ENCODE measurements around the gene LATS2.

The LATS2 gene

GRCh38 chr13:20998649-20999415 is 62.6 kb downstream of the LATS2 start:
- DNase-seq (ENCODE audit: extremely low spot score, insufficient read length, low read depth): no peak
- FAIRE-seq: no peak

- no peak for DNase-seq (ENCODE audit: extremely low spot score, insufficient read length, low read depth)
- no peak for FAIRE-seq
Observed at GRCh38 chr13:20997301-20998161, 63.9 kb downstream of the LATS2 start.

- FAIRE-seq (no peak), DNase-seq (ENCODE audit: extremely low spot score, insufficient read length, low read depth) (no peak)
Observed at GRCh38 chr13:20995245-20995838, 66.0 kb downstream of the LATS2 start.

DNA sequence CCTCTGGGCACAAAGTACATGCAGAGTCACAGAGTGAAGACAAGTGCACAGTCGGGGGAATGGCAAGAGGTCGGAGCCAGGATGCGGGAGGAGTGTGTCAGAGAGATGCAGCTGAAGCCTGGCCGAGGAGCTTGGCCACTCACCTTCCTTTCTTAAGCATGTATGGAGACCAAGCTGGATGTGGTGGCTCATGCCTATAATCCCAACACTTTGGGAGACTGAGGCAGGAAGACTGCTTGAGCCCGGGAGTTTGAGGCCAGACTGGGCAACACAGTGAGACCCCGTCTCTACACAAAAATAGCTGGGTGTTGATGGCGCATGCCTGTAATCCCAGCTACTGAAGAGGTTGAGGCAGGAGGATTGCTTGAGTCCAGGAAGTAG is 67.0 kb downstream of the LATS2 start:
- DNase-seq (ENCODE audit: extremely low spot score, insufficient read length, low read depth): no peak
- FAIRE-seq: no peak

- DNase-seq (ENCODE audit: extremely low spot score, insufficient read length, low read depth) (no peak), FAIRE-seq (no peak)
Observed at GRCh38 chr13:20993661-20994440, 67.5 kb downstream of the LATS2 start.

GRCh38 chr13:20993211-20993610 is 68.2 kb downstream of the LATS2 start:
- no peak for FAIRE-seq
- no peak for DNase-seq (ENCODE audit: extremely low spot score, insufficient read length, low read depth)

DNA sequence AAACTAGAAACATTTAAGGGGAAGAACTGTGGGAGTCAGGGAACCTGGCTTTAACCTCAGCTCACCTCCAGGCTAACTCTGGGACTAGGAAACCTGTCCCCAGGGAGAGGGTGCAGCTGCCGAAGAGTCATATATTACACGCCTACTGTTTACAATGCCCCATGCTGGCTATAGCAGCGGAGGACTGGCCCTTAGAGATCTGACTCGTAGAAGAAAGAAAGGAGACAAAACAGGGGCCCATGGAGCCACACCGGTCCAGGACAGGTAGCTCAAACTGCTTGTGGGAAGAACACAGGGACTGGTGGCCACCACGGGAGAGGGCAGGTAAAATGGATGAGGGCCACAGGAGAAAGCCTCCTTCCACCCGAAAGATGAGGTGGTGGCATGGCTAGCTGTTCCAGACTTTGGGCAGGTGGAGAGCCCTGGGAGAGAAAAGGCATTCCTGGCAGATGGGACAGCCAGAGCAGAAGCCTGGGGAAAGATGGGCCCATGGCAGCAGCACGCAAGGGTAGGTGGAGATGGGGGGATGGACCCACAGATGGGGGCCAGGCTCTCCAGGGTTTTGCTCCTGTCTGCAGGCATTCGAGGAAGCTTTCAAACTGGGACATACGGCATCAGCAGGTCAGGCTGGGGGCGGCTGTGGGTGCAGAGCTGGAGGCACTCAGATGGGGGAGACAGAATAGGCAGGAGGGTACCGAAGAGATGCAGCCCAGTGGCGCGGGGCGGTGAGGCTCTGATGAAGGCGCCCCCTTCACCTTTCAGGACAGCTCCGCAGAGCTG is 69.5 kb downstream of the LATS2 start:
- no peak for DNase-seq (ENCODE audit: extremely low spot score, insufficient read length, low read depth)
- no peak for FAIRE-seq

- DNase-seq (ENCODE audit: extremely low spot score, insufficient read length, low read depth) (no peak), FAIRE-seq (no peak)
Observed at GRCh38 chr13:20990910-20991525, 70.4 kb downstream of the LATS2 start.

DNA sequence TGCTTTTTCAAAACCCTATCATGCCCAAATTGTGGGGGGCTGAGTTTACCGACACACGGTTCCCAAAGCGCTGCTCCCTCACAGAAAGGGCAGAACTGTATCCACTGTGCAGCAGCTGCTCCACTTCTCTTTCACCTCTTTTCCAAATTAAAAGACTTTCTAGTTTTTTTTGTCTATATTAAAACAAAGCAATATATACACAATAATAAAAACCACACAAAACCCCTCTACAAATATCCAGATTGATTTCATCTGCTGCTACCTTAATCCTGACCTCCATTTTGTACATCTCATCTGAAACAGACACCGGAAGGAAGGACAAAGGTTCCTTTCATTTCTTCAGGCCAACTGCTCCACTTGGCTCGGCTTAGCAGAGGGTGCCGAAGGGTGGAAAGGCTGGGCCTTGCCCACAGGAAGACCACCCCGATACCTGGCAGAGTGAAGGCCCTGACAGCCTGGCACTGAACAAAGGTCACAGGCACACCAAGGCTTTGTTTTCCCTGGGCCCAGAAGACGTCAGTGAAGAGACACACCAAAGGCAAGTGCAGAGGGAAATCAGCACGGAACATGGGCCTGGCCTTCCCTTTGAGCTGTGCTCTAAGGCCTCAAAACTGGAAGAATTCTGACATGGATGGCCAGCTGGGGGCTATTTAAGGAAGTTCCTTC is 71.6 kb downstream of the LATS2 start:
- no peak for FAIRE-seq

DNA sequence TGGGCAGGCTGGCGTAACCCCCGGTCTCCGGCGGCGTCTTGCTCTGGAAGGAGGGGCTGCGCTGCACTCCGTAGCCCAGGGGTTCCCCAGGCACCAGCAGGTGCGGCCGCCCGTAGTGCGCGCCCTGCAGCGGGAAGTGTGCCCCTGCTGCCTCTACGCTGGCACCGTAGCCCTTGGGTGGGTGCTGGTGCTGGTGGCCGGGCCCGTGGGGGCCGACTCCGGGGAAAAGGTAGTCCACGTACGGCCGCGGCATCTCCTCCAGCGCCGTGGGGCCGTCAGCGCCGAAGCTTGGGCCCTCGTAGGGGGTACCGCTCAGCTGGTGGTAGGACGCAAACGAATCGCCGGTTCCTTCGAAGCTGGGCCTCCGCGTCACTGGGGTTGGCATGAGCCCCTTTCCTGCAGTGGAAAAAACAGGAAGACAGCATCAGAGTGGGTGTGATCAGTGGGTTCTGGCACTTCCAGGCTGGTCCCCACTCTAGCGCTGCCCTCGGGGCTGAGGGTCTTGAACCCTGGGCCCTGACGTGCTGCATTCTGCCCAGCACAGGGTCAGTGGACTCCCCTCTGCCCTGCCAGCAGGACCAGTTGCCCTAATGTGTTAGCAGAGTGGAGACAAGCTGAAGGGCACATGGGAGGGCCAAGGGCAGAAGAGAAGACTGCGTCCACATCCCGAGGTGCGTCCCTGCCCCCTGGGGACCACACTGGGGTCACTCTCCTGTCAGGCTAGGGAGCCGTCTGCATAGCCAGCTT is 72.3 kb downstream of the LATS2 start:
- no peak for FAIRE-seq
- DNase-seq (ENCODE audit: extremely low spot score, insufficient read length, low read depth): no peak

More for the DNA sequence above, 71.6 kb downstream of the LATS2 start:
- DNase-seq (ENCODE audit: extremely low spot score, insufficient read length, low read depth): no peak

- FAIRE-seq: no peak
- no peak for DNase-seq (ENCODE audit: extremely low spot score, insufficient read length, low read depth)
Observed at GRCh38 chr13:20988033-20988908, 73.1 kb downstream of the LATS2 start.

DNA sequence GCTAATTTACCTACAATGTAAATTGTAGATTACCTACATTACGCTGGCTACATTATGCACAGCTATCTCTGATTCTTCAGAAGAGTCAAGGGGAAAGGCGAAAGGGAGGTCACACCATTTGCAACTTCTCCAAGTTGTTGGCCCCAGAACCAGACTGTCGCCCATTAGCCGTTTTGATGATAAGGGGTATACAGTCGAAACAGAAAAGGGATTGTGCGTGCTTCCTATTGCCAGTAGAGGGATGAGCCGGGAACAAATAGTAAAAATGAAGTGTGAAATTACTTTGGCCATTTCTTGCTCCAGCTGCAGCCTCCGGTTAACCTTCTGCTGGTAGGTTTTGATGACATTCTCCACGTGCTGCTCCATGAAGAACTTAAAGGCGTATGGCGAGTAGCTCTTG is 73.8 kb downstream of the LATS2 start:
- DNase-seq (ENCODE audit: extremely low spot score, insufficient read length, low read depth) (no peak), FAIRE-seq (no peak)

DNA sequence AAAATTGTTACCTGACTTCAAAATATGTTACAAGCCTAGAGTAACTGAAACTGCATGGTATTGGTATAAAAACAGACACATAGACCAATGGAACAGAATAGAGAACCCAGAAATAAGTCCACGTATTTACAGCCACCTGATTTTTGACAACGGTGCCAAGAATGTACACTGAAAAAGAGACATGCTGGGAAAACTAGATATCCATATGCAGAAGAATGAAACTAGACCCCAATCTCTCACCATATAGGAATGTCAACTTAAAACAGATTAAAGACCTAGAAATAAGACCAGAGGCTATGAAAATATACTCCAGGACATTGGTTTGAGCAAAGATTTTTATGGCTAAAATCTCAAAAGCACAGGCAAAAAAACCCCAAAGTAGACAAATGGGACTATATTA is 76.5 kb downstream of the LATS2 start:
- FAIRE-seq (no peak), DNase-seq (ENCODE audit: extremely low spot score, insufficient read length, low read depth) (no peak)

- no peak for FAIRE-seq
Observed at GRCh38 chr13:20983386-20983785, 78.0 kb downstream of the LATS2 start.

DNA sequence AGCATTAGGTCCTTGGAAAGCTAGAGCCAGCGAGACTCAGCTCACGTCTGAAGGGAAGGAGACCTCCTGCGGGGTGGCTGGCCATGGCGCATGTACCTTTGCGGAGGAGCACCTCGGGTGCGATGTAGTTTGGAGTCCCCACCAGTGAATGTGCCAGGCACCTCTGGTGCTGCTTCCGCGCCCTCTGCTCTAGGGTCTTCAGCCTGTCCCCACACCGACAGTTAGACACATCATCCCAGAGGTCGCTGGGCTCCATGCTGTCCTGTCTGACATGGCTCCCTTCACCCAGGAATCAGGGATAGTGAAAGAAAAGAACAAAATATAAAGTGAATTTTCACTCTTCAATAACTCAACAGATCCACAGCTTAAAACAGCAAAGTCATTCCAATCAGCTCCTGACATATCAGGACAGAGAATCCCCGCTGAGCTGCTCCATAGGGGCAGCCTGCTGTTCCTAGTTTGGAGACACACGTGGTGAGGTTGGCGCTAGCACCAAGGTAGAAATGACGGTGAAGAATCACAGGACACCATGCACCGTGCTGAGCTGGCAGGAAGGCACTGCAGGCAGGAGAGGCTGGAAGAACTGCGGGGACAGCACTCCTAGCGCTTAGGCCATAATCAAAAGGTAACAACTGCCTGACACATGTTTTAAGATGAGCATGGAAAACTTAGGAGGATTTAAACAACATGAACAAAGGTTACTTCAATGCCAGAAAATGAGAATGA is 79.9 kb downstream of the LATS2 start:
- FAIRE-seq (no peak), DNase-seq (ENCODE audit: extremely low spot score, insufficient read length, low read depth) (no peak)

More at GRCh38 chr13:20983386-20983785, 78.0 kb downstream of the LATS2 start:
- DNase-seq (ENCODE audit: extremely low spot score, insufficient read length, low read depth): no peak

DNA sequence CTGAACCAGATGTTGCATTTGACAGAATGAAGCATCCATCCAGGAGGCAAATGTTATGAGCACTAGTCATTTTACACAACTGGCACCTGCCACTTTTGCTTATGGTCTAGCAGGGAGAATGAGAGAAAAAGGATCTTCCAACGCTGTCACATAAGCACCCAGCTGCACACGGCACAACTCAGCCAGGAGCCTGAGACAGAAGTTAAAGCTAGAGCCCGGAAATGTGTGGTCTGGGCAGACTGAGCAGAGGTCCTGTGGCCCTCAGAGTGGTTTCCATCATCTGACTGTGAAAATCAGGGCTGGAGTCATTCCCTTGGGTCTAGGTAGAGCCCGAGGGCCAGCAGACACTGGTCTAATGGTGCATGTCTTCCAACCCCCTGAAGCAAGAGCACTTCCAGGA is 80.5 kb downstream of the LATS2 start:
- no peak for DNase-seq (ENCODE audit: extremely low spot score, insufficient read length, low read depth)

More for the DNA sequence above, 80.5 kb downstream of the LATS2 start:
- no peak for FAIRE-seq
